GM12878 (cell line): ENCODE results near the gene FOXP1. TPM values are rescaled to one million over a fixed set of nuclear protein-coding genes. Genes with fewer than 3 reads are reported as not detected.
A peak's percentile ranks its signal among the peaks of the same experiment; 100 is the strongest.

Experiments
- ATAC-seq: fragments of 200-7000 bp; cut with Tn5 transposase; 3 replicates; pipeline ENCODE4 v1.9.1; 2020; ENCODE audit warnings: mild to moderate bottlenecking, moderate library complexity
- BruUV-seq: library from RNA; stranded (reverse); fragments of 400-500 nt; replicated peaks from 2 replicates; lab custom pipeline; 2021; lab: Mats Ljungman, UMichigan
- CTCF ChIA-PET: fragments of 300-600 bp; sonication (Branson Sonifier 250); formaldehyde crosslinking; extraction: SDS; loops from one replicate; lab custom pipeline; 2021; ENCODE audit warnings: inconsistent platforms; lab: Yijun Ruan, JAX
- POLR2A ChIA-PET: fragments of 350-600 bp; formaldehyde crosslinking; extraction: SDS; loops from one replicate; lab custom pipeline; 2021; ENCODE audit warnings: inconsistent platforms; lab: Charles Lee
- RAD21 ChIA-PET: fragments of 300-600 bp; sonication (Branson Sonifier 250); formaldehyde crosslinking; loops from one replicate; lab custom pipeline; 2023; ENCODE audit warnings: antibody characterized with exemption; ENCODE audit not compliant: unreplicated experiment; lab: Charles Lee
- SMC1A ChIA-PET: fragments of 300-600 bp; sonication (Branson Sonifier 250); formaldehyde crosslinking; loops from one replicate; lab custom pipeline; 2023; ENCODE audit not compliant: unreplicated experiment, uncharacterized antibody; lab: Charles Lee
- DNase-seq: peaks from one replicate; pipeline ENCODE4 v3.0.0-alpha.2; 2011; ENCODE audit warnings: low read depth, low spot score
- FAIRE-seq: peaks from 3 replicates; lab custom pipeline; 2011; peaks lifted over from hg19 to GRCh38; lab: Jason Lieb, UNC
- H2AFZ ChIP-seq: 2 replicates; pipeline ENCODE4 v1.6.0; 2011; ENCODE audit warnings: low read depth, low read length, control low read depth; ENCODE audit not compliant: control insufficient read depth
- H3K27ac ChIP-seq: 2 replicates; pipeline ENCODE4 v1.5.1; 2011; ENCODE audit warnings: control low read depth; ENCODE audit not compliant: control insufficient read depth, insufficient read depth
- H3K27me3 ChIP-seq, 2 experiments: replicated peaks in 1 of 2; 2 replicates each; pipeline versions ENCODE4 v1.6.0 to v1.6.1; 2011; ENCODE audit warnings: low read length in 1 of 2; ENCODE audit not compliant: control insufficient read depth in 2 of 2, insufficient read depth in 2 of 2
- H3K36me3 ChIP-seq, 2 experiments: 2 replicates each; pipeline ENCODE4 v1.5.1; 2011; ENCODE audit warnings: low read length in 1 of 2; ENCODE audit not compliant: control insufficient read depth in 2 of 2, insufficient read depth in 2 of 2
- H3K4me1 ChIP-seq: 2 replicates; pipeline ENCODE4 v1.6.1; 2011; ENCODE audit warnings: mild to moderate bottlenecking, low read length, moderate library complexity, mixed read lengths; ENCODE audit not compliant: control insufficient read depth, insufficient read depth
- H3K4me2 ChIP-seq: 2 replicates; pipeline ENCODE4 v1.6.0; 2011; ENCODE audit warnings: control low read depth; ENCODE audit not compliant: control insufficient read depth, insufficient read depth
- H3K4me3 ChIP-seq: fragments of 200-600 bp; sonication (generic); 2 replicates; pipeline ENCODE4 v1.5.1; 2016
- H3K79me2 ChIP-seq: 2 replicates; pipeline ENCODE4 v1.6.0; 2011; ENCODE audit warnings: low read length; ENCODE audit not compliant: control insufficient read depth, insufficient read depth
- H3K9ac ChIP-seq: 2 replicates; pipeline ENCODE4 v1.8.0; 2011; ENCODE audit warnings: low read length, control low read depth, mixed read lengths; ENCODE audit not compliant: control insufficient read depth, insufficient read depth
- H3K9me3 ChIP-seq: replicated peaks from 3 replicates; pipeline ENCODE4 v1.5.1; 2011; ENCODE audit warnings: mild to moderate bottlenecking, low read length; ENCODE audit not compliant: control insufficient read depth, insufficient read depth
- H4K20me1 ChIP-seq: 2 replicates; pipeline ENCODE4 v1.6.0; 2011; ENCODE audit not compliant: control insufficient read depth, insufficient read depth
- ATF7 ChIP-seq: fragments of 450-650 bp; IDR thresholded peaks from 2 replicates; pipeline ENCODE4 v1.6.1; 2016; ENCODE audit warnings: low read depth, mild to moderate bottlenecking
- HDAC6 ChIP-seq: fragments of 200-600 bp; sonication (generic); IDR thresholded peaks from one replicate; pipeline ENCODE4 v1.8.0; 2017; ENCODE audit warnings: antibody characterized with exemption; ENCODE audit not compliant: unreplicated experiment
- NRF1 ChIP-seq: conservative IDR thresholded peaks from 2 replicates; pipeline ENCODE4 v1.6.1; 2011; ENCODE audit warnings: mild to moderate bottlenecking, low read depth, low read length, improper control_type of control experiment
- RAD21 ChIP-seq: IDR thresholded peaks from 2 replicates; pipeline ENCODE4 v1.6.1; 2011; ENCODE audit warnings: mild to moderate bottlenecking, low read depth, low read length, moderate library complexity; ENCODE audit not compliant: insufficient read depth
- SMC3 ChIP-seq: IDR thresholded peaks from 2 replicates; pipeline ENCODE4 v1.6.1; 2011; ENCODE audit warnings: low read length, improper control_type of control experiment, borderline replicate concordance
- SUZ12 ChIP-seq: fragments of 200-600 bp; sonication (generic); IDR thresholded peaks from one replicate; pipeline ENCODE4 v1.6.1; 2018; ENCODE audit warnings: antibody characterized with exemption, mild to moderate bottlenecking; ENCODE audit not compliant: unreplicated experiment
- YBX1 ChIP-seq: fragments of 450-650 bp; IDR thresholded peaks from 2 replicates; pipeline ENCODE4 v1.6.1; 2016; ENCODE audit warnings: antibody characterized with exemption
- WGBS: methylation state at CpG from one replicate; pipeline ENCODE4 v1.1.6; 2016; ENCODE audit warnings: low lambda C conversion rate; ENCODE audit not compliant: insufficient replicate concordance, insufficient coverage; ENCODE audit errors: missing lambda C conversion rate; 5-methylcytosine and 5-hydroxymethylcytosine counted together
- in situ Hi-C: fragments of 300-500 bp; cut with MboI; formaldehyde crosslinking; loops from 9 replicates; pipeline ENCODE4 v1.14.3; 2018; ENCODE audit warnings: mixed read lengths
- intact Hi-C: fragments of 100-400 bp; cut with micrococcal nuclease; formaldehyde crosslinking; loops from one replicate; pipeline ENCODE4 v1.14.2; 2022; ENCODE audit not compliant: unreplicated experiment
- polyA plus RNA-seq, 11 experiments: library from polyadenylated mRNA; depleted of rRNA in 4 of 11; unstranded in 6 of 11; stranded (reverse) in 5 of 11; fragments of >200 nt; fragmentation: Nextera tagmentation in 4 of 11; fragmentation: Illumina TruSeq in 1 of 11; extraction: Ambion mirVana in 4 of 11; extraction: Trizol in 1 of 11; gene quantifications; 1 replicate in 1 of 11; 2 replicates in 10 of 11; pipeline versions ENCODE4 v1.2.1 to v1.2.3, GENCODE V29; 2011 to 2016; ENCODE audit warnings: inconsistent platforms in 2 of 11, missing spikeins in 2 of 11, low read depth in 1 of 11
- total RNA-seq, 4 experiments: library from RNA; depleted of rRNA in 3 of 4; stranded (reverse); fragments of >200 nt in 3 of 4; fragmentation: Illumina TruSeq in 1 of 4; extraction: Trizol in 1 of 4; gene quantifications; 2 replicates each; pipeline versions ENCODE4 v1.2.1 to v1.2.3, GENCODE V29; 2013 to 2021
- TF ChIP-seq, protein P1 (sequence below): fragments of 450-650 bp; formaldehyde crosslinking; IDR thresholded peaks from 2 replicates; pipeline ENCODE4 v1.4.0; 2020; ENCODE audit warnings: mild to moderate bottlenecking, moderate library complexity
- TF ChIP-seq, protein P2 (sequence below): IDR thresholded peaks from 2 replicates; pipeline ENCODE4 v1.6.1; 2012; ENCODE audit warnings: mild to moderate bottlenecking, low read depth, low read length
- TF ChIP-seq, protein P3 (sequence below), 3 experiments: IDR thresholded peaks in 2 of 3; conservative IDR thresholded peaks in 1 of 3; 2 replicates each; pipeline ENCODE4 v1.5.1; 2011; ENCODE audit warnings: low read depth in 3 of 3, low read length in 3 of 3, mild to moderate bottlenecking in 3 of 3, control low read depth in 2 of 3, moderate library complexity in 2 of 3, inconsistent platforms in 1 of 3, mixed read lengths in 1 of 3; ENCODE audit not compliant: control insufficient read depth in 2 of 3, insufficient read depth in 1 of 3; ENCODE audit errors: extremely low read depth in 1 of 3

The FOXP1 gene
- total and polyA plus RNA-seq, 10 of the 15 experiments (the other 5 are each of a cell fraction or from before 2014, with no cell fraction given), result 0.05 to 1.6 (median 0.20) TPM; not detected in 1

DNA sequence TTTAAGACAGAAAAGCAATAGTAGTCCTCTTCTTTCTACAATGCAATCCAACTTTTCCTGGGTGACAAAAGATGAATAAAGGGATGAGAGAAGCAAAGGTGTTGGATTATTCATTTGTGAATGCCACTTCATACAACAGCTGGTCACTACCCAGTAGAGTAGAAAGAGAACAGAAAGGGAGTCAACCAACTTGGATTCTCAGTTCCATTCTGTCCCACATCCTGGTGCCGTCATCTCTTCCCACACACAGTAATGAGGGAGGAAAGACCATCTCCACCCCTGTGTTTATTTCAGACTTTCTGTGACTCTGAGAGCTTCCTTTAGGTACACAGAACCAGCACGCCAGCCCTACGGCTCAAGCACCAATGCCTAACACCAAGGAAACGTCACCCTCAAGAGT is 71.0 kb downstream of the FOXP1 start (continued):
- TF ChIP-seq, protein P1, sequence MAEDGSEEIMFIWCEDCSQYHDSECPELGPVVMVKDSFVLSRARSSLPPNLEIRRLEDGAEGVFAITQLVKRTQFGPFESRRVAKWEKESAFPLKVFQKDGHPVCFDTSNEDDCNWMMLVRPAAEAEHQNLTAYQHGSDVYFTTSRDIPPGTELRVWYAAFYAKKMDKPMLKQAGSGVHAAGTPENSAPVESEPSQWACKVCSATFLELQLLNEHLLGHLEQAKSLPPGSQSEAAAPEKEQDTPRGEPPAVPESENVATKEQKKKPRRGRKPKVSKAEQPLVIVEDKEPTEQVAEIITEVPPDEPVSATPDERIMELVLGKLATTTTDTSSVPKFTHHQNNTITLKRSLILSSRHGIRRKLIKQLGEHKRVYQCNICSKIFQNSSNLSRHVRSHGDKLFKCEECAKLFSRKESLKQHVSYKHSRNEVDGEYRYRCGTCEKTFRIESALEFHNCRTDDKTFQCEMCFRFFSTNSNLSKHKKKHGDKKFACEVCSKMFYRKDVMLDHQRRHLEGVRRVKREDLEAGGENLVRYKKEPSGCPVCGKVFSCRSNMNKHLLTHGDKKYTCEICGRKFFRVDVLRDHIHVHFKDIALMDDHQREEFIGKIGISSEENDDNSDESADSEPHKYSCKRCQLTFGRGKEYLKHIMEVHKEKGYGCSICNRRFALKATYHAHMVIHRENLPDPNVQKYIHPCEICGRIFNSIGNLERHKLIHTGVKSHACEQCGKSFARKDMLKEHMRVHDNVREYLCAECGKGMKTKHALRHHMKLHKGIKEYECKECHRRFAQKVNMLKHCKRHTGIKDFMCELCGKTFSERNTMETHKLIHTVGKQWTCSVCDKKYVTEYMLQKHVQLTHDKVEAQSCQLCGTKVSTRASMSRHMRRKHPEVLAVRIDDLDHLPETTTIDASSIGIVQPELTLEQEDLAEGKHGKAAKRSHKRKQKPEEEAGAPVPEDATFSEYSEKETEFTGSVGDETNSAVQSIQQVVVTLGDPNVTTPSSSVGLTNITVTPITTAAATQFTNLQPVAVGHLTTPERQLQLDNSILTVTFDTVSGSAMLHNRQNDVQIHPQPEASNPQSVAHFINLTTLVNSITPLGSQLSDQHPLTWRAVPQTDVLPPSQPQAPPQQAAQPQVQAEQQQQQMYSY, result no peak
- TF ChIP-seq YBX1, result no peak
- TF ChIP-seq HDAC6, result no peak

DNA sequence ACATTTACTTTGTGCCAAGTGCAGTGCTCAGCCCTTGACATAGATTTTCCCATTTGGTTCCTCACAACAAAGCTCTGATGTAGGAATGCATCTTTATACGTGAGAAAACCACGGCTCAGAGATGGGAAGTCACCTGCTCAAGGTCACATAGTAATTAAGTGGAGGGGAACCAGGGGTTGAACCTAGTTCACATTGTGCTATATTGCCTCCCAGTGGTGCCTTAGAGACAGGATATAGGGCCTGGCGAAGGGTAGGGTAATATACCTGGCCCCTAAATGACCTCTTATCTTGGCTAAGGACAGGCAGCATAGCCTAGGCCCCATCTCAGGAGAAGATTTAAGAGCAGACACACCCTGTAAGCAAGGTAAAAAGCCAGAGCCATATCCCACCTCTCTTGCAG is 71.5 kb downstream of the FOXP1 start:
- Histone ChIP-seq H3K4me2 (no peak overlapping the region), H3K79me2 (no peaks in the 10 kb centered on the region), H3K9ac (no peak overlapping the region), H3K4me1 (no peaks in the 10 kb centered on the region), H4K20me1 (no peaks in the 10 kb centered on the region), H3K4me3 (no peak overlapping the region), H3K27ac (no peak overlapping the region), H3K27me3 (no peaks in the 10 kb centered on the region; a peak in 1 of 4 replicates), H2AFZ (no peak overlapping the region), H3K36me3 (no peaks in the 10 kb centered on the region), H3K9me3 (no peaks in the 10 kb centered on the region)
- ChIA-PET RAD21 (no interaction called here), CTCF (interaction anchor here (0.5 to 1.6 kb wide), 5 partner anchors 264 to 961 kb away, joined by 3 to 6 read pairs (median 4); no protein-coding TSS in a partner anchor), SMC1A (interaction anchor here (0.8 kb wide), 1 partner anchor 264 kb away, joined by 3 read pairs; no protein-coding TSS in a partner anchor), POLR2A (no interaction called here)
- ATAC-seq (peak; percentile 78), FAIRE-seq (no peak), DNase-seq (no peak)
- TF ChIP-seq, protein P2, sequence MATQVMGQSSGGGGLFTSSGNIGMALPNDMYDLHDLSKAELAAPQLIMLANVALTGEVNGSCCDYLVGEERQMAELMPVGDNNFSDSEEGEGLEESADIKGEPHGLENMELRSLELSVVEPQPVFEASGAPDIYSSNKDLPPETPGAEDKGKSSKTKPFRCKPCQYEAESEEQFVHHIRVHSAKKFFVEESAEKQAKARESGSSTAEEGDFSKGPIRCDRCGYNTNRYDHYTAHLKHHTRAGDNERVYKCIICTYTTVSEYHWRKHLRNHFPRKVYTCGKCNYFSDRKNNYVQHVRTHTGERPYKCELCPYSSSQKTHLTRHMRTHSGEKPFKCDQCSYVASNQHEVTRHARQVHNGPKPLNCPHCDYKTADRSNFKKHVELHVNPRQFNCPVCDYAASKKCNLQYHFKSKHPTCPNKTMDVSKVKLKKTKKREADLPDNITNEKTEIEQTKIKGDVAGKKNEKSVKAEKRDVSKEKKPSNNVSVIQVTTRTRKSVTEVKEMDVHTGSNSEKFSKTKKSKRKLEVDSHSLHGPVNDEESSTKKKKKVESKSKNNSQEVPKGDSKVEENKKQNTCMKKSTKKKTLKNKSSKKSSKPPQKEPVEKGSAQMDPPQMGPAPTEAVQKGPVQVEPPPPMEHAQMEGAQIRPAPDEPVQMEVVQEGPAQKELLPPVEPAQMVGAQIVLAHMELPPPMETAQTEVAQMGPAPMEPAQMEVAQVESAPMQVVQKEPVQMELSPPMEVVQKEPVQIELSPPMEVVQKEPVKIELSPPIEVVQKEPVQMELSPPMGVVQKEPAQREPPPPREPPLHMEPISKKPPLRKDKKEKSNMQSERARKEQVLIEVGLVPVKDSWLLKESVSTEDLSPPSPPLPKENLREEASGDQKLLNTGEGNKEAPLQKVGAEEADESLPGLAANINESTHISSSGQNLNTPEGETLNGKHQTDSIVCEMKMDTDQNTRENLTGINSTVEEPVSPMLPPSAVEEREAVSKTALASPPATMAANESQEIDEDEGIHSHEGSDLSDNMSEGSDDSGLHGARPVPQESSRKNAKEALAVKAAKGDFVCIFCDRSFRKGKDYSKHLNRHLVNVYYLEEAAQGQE, result no peak
- TF ChIP-seq SUZ12 (no peak), RAD21 (peak; percentile 53), NRF1 (no peak), SMC3 (peak; percentile 33; the same call in 1 of the 2 replicates), ATF7 (no peak)
- TF ChIP-seq, protein P3, sequence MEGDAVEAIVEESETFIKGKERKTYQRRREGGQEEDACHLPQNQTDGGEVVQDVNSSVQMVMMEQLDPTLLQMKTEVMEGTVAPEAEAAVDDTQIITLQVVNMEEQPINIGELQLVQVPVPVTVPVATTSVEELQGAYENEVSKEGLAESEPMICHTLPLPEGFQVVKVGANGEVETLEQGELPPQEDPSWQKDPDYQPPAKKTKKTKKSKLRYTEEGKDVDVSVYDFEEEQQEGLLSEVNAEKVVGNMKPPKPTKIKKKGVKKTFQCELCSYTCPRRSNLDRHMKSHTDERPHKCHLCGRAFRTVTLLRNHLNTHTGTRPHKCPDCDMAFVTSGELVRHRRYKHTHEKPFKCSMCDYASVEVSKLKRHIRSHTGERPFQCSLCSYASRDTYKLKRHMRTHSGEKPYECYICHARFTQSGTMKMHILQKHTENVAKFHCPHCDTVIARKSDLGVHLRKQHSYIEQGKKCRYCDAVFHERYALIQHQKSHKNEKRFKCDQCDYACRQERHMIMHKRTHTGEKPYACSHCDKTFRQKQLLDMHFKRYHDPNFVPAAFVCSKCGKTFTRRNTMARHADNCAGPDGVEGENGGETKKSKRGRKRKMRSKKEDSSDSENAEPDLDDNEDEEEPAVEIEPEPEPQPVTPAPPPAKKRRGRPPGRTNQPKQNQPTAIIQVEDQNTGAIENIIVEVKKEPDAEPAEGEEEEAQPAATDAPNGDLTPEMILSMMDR (IDR thresholded peaks at IDR 0.05 in 2 of 3, conservative IDR thresholded peaks at IDR 0.05 in 1 of 3; ENCODE audit: control insufficient read depth in 2 of 3, extremely low read depth in 1 of 3, insufficient read depth in 1 of 3, low read depth in 3 of 3, low read length in 3 of 3), result peak in 2 of 3 experiments; percentile 25 to 28; a peak in 3 of 6 replicates
- no TSS peak for BruUV-seq
- in situ Hi-C loops, result no loop called here
- WGBS, result 2% methylated on average over 3 of the region's 3 CpGs
- intact Hi-C loops, result loop anchor here (5.0 kb wide), 1 partner anchor 505 kb away; no protein-coding TSS in a partner anchor
